HCT116 (cell line): ENCODE measurements around the gene MGA. TPM values are rescaled to one million over a fixed set of nuclear protein-coding genes. Genes with fewer than 3 reads are reported as not detected.

Experiments used
- ATAC-seq: fragments of 200-7000 bp; cut with Tn5 transposase; 2 replicates; pipeline ENCODE4 v1.9.1; 2020; ENCODE audit warnings: mild to moderate bottlenecking, moderate library complexity
- BruUV-seq: library from RNA; stranded (reverse); fragments of 400-500 nt; replicated peaks from 2 replicates; lab custom pipeline; 2021; lab: Mats Ljungman, UMichigan
- CTCF ChIA-PET: fragments of 300-600 bp; sonication (Branson Sonifier 250); formaldehyde crosslinking; loops from one replicate; lab custom pipeline; 2021; ENCODE audit warnings: antibody characterized with exemption; lab: Charles Lee
- POLR2A ChIA-PET: fragments of 300-600, 350-600 bp; sonication (Branson Sonifier 250); formaldehyde crosslinking; loops from one replicate; lab custom pipeline; 2021; ENCODE audit warnings: antibody characterized with exemption; lab: Charles Lee
- RAD21 ChIA-PET, 2 experiments: fragments of 300-600 bp; sonication (Branson Sonifier 250); formaldehyde crosslinking; loops; one replicate each; lab custom pipeline; 2023; ENCODE audit warnings: low total read pairs in 2 of 2; ENCODE audit not compliant: uncharacterized antibody in 2 of 2, unreplicated experiment in 2 of 2, low non-redundant PET in 1 of 2; lab: Charles Lee
- DNase-seq: peaks from one replicate; pipeline ENCODE4 v3.0.0-alpha.2; 2010; ENCODE audit warnings: low read depth, low spot score
- H2AFZ ChIP-seq: fragments of 200-600 bp; shearing (Covaris generic), sonication (generic); 2 replicates; pipeline ENCODE4 v1.6.1; 2017; ENCODE audit warnings: low read depth, mixed run types, mixed read lengths, antibody characterized with exemption, low read length; ENCODE audit not compliant: poor library complexity, severe bottlenecking
- H3K27ac ChIP-seq: 2 replicates; pipeline ENCODE4 v1.5.1; 2012; ENCODE audit warnings: low read depth, low read length
- H3K27me3 ChIP-seq: fragments of 200-600 bp; sonication (generic); 2 replicates; pipeline ENCODE4 v1.6.1; 2016; ENCODE audit warnings: mixed run types, low read length, mixed read lengths; ENCODE audit not compliant: insufficient read depth
- H3K36me3 ChIP-seq, 2 experiments: fragments of 200-500 bp in 1 of 2; fragments of 200-600 bp in 1 of 2; sonication (Bioruptor generic) in 1 of 2; sonication (generic) in 1 of 2; 2 replicates each; pipeline versions ENCODE4 v1.5.1 to v1.6.1; 2014 to 2016; ENCODE audit warnings: low read length in 2 of 2, inconsistent platforms in 1 of 2, mixed read lengths in 1 of 2, mixed run types in 1 of 2; ENCODE audit not compliant: insufficient read depth in 2 of 2, control insufficient read depth in 1 of 2
- H3K4me1 ChIP-seq, 2 experiments: fragments of 200-600 bp in 1 of 2; sonication (generic) in 1 of 2; 2 replicates each; pipeline versions ENCODE4 v1.5.1 to v1.6.1; 2012 to 2017; ENCODE audit warnings: low read length in 2 of 2, inconsistent platforms in 1 of 2, mild to moderate bottlenecking in 1 of 2, mixed read lengths in 1 of 2, mixed run types in 1 of 2, moderate library complexity in 1 of 2; ENCODE audit not compliant: insufficient read depth in 2 of 2, control insufficient read depth in 1 of 2
- H3K4me2 ChIP-seq: fragments of 200-600 bp; sonication (generic); 2 replicates; pipeline ENCODE4 v1.6.1; 2017; ENCODE audit warnings: mixed run types, low read length, mixed read lengths
- H3K4me3 ChIP-seq, 2 experiments: fragments of 200-600 bp in 1 of 2; sonication (generic) in 1 of 2; replicated peaks in 1 of 2; 2 replicates each; pipeline ENCODE4 v1.5.1; 2011 to 2016; ENCODE audit warnings: low read length in 2 of 2, control low read depth in 1 of 2, low read depth in 1 of 2, mild to moderate bottlenecking in 1 of 2, mixed read lengths in 1 of 2, mixed run types in 1 of 2
- H3K79me2 ChIP-seq: fragments of 200-600 bp; sonication (generic); 2 replicates; pipeline ENCODE4 v1.6.1; 2017; ENCODE audit warnings: mild to moderate bottlenecking, mixed run types, low read length, moderate library complexity, mixed read lengths; ENCODE audit not compliant: insufficient read depth
- H3K9ac ChIP-seq: fragments of 200-600 bp; sonication (generic); 2 replicates; pipeline ENCODE4 v1.6.1; 2016; ENCODE audit warnings: low read length, mixed read lengths
- H3K9me2 ChIP-seq: fragments of 200-600 bp; sonication (generic), shearing (Covaris generic); 2 replicates; pipeline ENCODE4 v1.6.1; 2017; ENCODE audit warnings: mixed run types, mild to moderate bottlenecking, moderate library complexity; ENCODE audit not compliant: insufficient read depth
- H3K9me3 ChIP-seq, 2 experiments: fragments of 200-500 bp in 1 of 2; fragments of 200-600 bp in 1 of 2; sonication (Bioruptor generic) in 1 of 2; sonication (generic) in 1 of 2; 2 replicates each; pipeline ENCODE4 v1.6.1; 2014 to 2017; ENCODE audit warnings: low read length in 2 of 2, mixed read lengths in 2 of 2, inconsistent platforms in 1 of 2, low read depth in 1 of 2, mild to moderate bottlenecking in 1 of 2, mixed run types in 1 of 2, moderate library complexity in 1 of 2; ENCODE audit not compliant: control insufficient read depth in 1 of 2, insufficient read depth in 1 of 2
- H4K20me1 ChIP-seq: fragments of 200-600 bp; sonication (generic), shearing (Covaris generic); 2 replicates; pipeline ENCODE4 v1.6.1; 2017; ENCODE audit warnings: mixed run types, mild to moderate bottlenecking, moderate library complexity; ENCODE audit not compliant: insufficient read depth
- CBX3 ChIP-seq: IDR thresholded peaks from 2 replicates; pipeline ENCODE4 v1.6.1; 2012; ENCODE audit warnings: low read depth
- CEBPB ChIP-seq: IDR thresholded peaks from 2 replicates; pipeline ENCODE4 v1.6.1; 2012; ENCODE audit warnings: low read depth
- EZH2 ChIP-seq: fragments of 200-600 bp; sonication (generic); IDR thresholded peaks from 2 replicates; pipeline ENCODE4 v1.6.1; 2017; ENCODE audit warnings: antibody characterized with exemption, mixed run types
- EZH2phosphoT487 ChIP-seq: fragments of 200-600 bp; IDR thresholded peaks from 2 replicates; pipeline ENCODE4 v1.6.1; 2018; ENCODE audit warnings: antibody characterized with exemption, borderline replicate concordance
- REST ChIP-seq: IDR thresholded peaks from 2 replicates; pipeline ENCODE4 v1.6.1; 2012; ENCODE audit warnings: low read depth
- SP1 ChIP-seq: IDR thresholded peaks from 2 replicates; pipeline ENCODE4 v1.6.1; 2012; ENCODE audit warnings: low read depth
- YY1 ChIP-seq: IDR thresholded peaks from 2 replicates; pipeline ENCODE4 v1.6.1; 2011; ENCODE audit warnings: low read length, low read depth, moderate library complexity, mild to moderate bottlenecking; ENCODE audit not compliant: insufficient replicate concordance; ENCODE audit errors: extremely low read depth
- ZFX ChIP-seq: fragments of 450-650 bp; IDR thresholded peaks from 2 replicates; pipeline ENCODE4 v1.6.1; 2017
- intact Hi-C: fragments of 100-400 bp; cut with micrococcal nuclease; formaldehyde crosslinking; loops from 2 replicates; pipeline ENCODE4 v1.10.0; 2022
- total RNA-seq: library from RNA; stranded (reverse); gene quantifications from one replicate; pipeline ENCODE4 v1.2.1, GENCODE V29; 2021; ENCODE audit not compliant: unreplicated experiment
- TF ChIP-seq, protein P1 (sequence below): IDR thresholded peaks from 2 replicates; pipeline ENCODE4 v1.6.1; 2012
- TF ChIP-seq, protein P2 (sequence below): IDR thresholded peaks from 2 replicates; pipeline ENCODE4 v1.6.1; 2012
- TF ChIP-seq, protein P3 (sequence below): IDR thresholded peaks from 2 replicates; pipeline ENCODE4 v1.6.1; 2011; ENCODE audit warnings: mild to moderate bottlenecking, low read length, moderate library complexity; ENCODE audit not compliant: insufficient replicate concordance; ENCODE audit errors: extremely low read depth

Gene MGA
- total RNA-seq, 1 experiment from 2014 or later, result 28.9 TPM

DNA sequence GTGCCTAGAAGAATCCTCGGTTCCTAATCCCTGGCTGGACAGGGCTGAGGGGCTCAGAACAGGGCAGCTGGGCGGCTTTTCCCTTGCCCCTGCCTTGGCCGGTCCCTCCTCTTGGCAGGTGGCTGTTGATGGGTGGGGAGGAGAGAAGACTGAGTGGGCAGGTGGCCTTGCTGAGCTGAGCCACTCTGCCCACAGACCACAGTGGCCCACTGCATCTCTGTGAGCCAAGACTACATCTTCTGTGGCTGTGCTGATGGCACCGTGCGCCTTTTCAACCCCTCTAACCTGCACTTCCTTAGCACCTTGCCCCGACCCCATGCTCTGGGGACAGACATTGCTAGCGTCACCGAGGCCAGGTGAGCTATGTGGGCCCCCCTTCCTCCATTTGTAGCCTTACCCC lies 153.2 kb downstream of the MGA start:
- H3K27ac ChIP-seq, result no peak overlapping the region
- H4K20me1 ChIP-seq, result no peaks in the 10 kb centered on the region
- no peak overlapping the region for H3K4me3 ChIP-seq
- ATAC-seq (no peak), DNase-seq (no peak)
- TF ChIP-seq REST, result no peak
- TF ChIP-seq CEBPB, result no peak
- no peak for TF ChIP-seq ZFX
- TF ChIP-seq EZH2, result no peak
- no peaks in the 10 kb centered on the region for H3K9me3 ChIP-seq
- H3K4me2 ChIP-seq, result no peak overlapping the region
- ChIA-PET CTCF (interaction anchor here (3.6 to 5.7 kb wide), 2 partner anchors 40 to 347 kb away, joined by 28 to 125 read pairs; partner anchors contain the start of gene MAPKBP1), POLR2A (no interaction called here), RAD21 (no interaction called here)
- intact Hi-C loops, result no loop called here
- no TSS peak for BruUV-seq
- H3K79me2 ChIP-seq, result no peaks in the 10 kb centered on the region
- H3K36me3 ChIP-seq, result peaks cover 3 to 9% of the 10 kb centered on the region in 2 experiments; a peak in 2 of 4 replicates
- no peak overlapping the region for H2AFZ ChIP-seq
- no peaks in the 10 kb centered on the region for H3K27me3 ChIP-seq
- H3K9ac ChIP-seq, result no peak overlapping the region
- H3K4me1 ChIP-seq, result peaks cover 0 to 8% of the 10 kb centered on the region in 2 experiments; a peak in 2 of 4 replicates
- H3K9me2 ChIP-seq, result no peaks in the 10 kb centered on the region

- CTCF ChIA-PET, result no interaction called here
- TF ChIP-seq, protein P1, sequence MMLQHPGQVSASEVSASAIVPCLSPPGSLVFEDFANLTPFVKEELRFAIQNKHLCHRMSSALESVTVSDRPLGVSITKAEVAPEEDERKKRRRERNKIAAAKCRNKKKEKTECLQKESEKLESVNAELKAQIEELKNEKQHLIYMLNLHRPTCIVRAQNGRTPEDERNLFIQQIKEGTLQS, result no peak
- TF ChIP-seq EZH2, result no peak
- TF ChIP-seq, protein P2, sequence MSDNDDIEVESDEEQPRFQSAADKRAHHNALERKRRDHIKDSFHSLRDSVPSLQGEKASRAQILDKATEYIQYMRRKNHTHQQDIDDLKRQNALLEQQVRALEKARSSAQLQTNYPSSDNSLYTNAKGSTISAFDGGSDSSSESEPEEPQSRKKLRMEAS, result no peak
- TF ChIP-seq, protein P3, sequence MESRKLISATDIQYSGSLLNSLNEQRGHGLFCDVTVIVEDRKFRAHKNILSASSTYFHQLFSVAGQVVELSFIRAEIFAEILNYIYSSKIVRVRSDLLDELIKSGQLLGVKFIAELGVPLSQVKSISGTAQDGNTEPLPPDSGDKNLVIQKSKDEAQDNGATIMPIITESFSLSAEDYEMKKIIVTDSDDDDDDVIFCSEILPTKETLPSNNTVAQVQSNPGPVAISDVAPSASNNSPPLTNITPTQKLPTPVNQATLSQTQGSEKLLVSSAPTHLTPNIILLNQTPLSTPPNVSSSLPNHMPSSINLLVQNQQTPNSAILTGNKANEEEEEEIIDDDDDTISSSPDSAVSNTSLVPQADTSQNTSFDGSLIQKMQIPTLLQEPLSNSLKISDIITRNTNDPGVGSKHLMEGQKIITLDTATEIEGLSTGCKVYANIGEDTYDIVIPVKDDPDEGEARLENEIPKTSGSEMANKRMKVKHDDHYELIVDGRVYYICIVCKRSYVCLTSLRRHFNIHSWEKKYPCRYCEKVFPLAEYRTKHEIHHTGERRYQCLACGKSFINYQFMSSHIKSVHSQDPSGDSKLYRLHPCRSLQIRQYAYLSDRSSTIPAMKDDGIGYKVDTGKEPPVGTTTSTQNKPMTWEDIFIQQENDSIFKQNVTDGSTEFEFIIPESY, result no peak
- no peak for TF ChIP-seq CEBPB
- TF ChIP-seq SP1, result no peak
- TF ChIP-seq ZFX, result no peak
- TF ChIP-seq CBX3, result no peak
- TF ChIP-seq YY1, result no peak
- TF ChIP-seq EZH2phosphoT487, result no peak
These were observed 154.3 kb downstream of the MGA start for GRCh38 chr15:41814534-41814933.

More at GRCh38 chr15:41814534-41814933, 154.3 kb downstream of the MGA start:
- H3K27me3 ChIP-seq, result no peaks in the 10 kb centered on the region
- H3K9me3 ChIP-seq, result no peaks in the 10 kb centered on the region
- no peaks in the 10 kb centered on the region for H3K79me2 ChIP-seq
- H3K9me2 ChIP-seq, result no peaks in the 10 kb centered on the region
- RAD21 ChIA-PET, result no interaction called here
- no peaks in the 10 kb centered on the region for H4K20me1 ChIP-seq
- no peak overlapping the region for H3K27ac ChIP-seq
- H3K9ac ChIP-seq, result no peak overlapping the region
- peaks cover 3 to 9% of the 10 kb centered on the region in 2 experiments; a peak in 2 of 4 replicates for H3K36me3 ChIP-seq
- H3K4me1 ChIP-seq, result no peaks in the 10 kb centered on the region
- no TSS peak for BruUV-seq
- POLR2A ChIA-PET, result no interaction called here
- DNase-seq (no peak), ATAC-seq (no peak)
- no peak overlapping the region for H3K4me2 ChIP-seq
- H3K4me3 ChIP-seq, result no peak overlapping the region
- intact Hi-C loops, result no loop called here
- H2AFZ ChIP-seq, result no peak overlapping the region
